Kasumi-1 (cell line): ENCODE data around the gene STAT1.
A peak's percentile ranks its signal among the peaks of the same experiment; 100 is the strongest.
"Not testable (repeated sequence)": the region's sequence is repeated elsewhere in the genome, so short reads cannot be mapped to it uniquely, and the experiment has no call there.

Source experiments
- DNase-seq, 2 experiments: peaks; one replicate each; lab custom pipeline; 2025; lab: John Stamatoyannopoulos, UW

STAT1 gene

GRCh38 chr2:191006997-191007783, 6.8 kb downstream of the STAT1 start:
- no peak for DNase-seq

GRCh38 chr2:191006297-191006696, 7.7 kb downstream of the STAT1 start:
- DNase-seq = no peak

GRCh38 chr2:191003405-191004309, 10.3 kb downstream of the STAT1 start:
- DNase-seq = no peak

- DNase-seq = no peak
These were observed 12.3 kb downstream of the STAT1 start for GRCh38 chr2:191001624-191002023.

- no peak for DNase-seq
These were observed 12.9 kb downstream of the STAT1 start for GRCh38 chr2:191001032-191001431.

GRCh38 chr2:190999949-191000665, 13.9 kb downstream of the STAT1 start:
- DNase-seq = peak in 1 of 2 experiments; percentile 9

GRCh38 chr2:190999058-190999457, 14.9 kb downstream of the STAT1 start:
- no peak for DNase-seq

GRCh38 chr2:190997526-190998113, 16.4 kb downstream of the STAT1 start:
- no peak for DNase-seq

GRCh38 chr2:190996947-190997346, 17.0 kb downstream of the STAT1 start:
- peak; percentile 35 to 68 for DNase-seq

GRCh38 chr2:190996338-190996946, 17.5 kb downstream of the STAT1 start:
- peak; percentile 54 to 70 for DNase-seq

- DNase-seq = not testable (repeated sequence)
These were observed 18.7 kb downstream of the STAT1 start for GRCh38 chr2:190995315-190995714.

GRCh38 chr2:190994148-190994547, 19.8 kb downstream of the STAT1 start:
- no peak for DNase-seq

- no peak for DNase-seq
These were observed 20.7 kb downstream of the STAT1 start for GRCh38 chr2:190993292-190993643.

- DNase-seq = no peak
These were observed 23.8 kb downstream of the STAT1 start for GRCh38 chr2:190990132-190990531.

GRCh38 chr2:190988910-190989309, 25.1 kb downstream of the STAT1 start:
- no peak for DNase-seq

- no peak for DNase-seq
These were observed 26.0 kb downstream of the STAT1 start for GRCh38 chr2:190987938-190988337.

GRCh38 chr2:190987116-190987515, 26.9 kb downstream of the STAT1 start:
- no peak for DNase-seq

- DNase-seq = peak; percentile 42 to 44
These were observed 27.6 kb downstream of the STAT1 start for GRCh38 chr2:190986221-190986953.

GRCh38 chr2:190984595-190984994, 29.4 kb downstream of the STAT1 start:
- DNase-seq = no peak

- DNase-seq = no peak
These were observed 31.5 kb downstream of the STAT1 start for GRCh38 chr2:190982262-190983034.
